Transverse colon (tissue), 4 donors: ENCODE results near the gene CDH6. TPM values are rescaled to one million over a fixed set of nuclear protein-coding genes. Genes with fewer than 3 reads are reported as not detected.

ENCODE experiments used
- DNase-seq: peaks from one replicate; pipeline ENCODE4 v3.0.0-alpha.2; 2019
- H3K27ac ChIP-seq, 4 donors: fragments of 200-600 bp; sonication (generic); 2 replicates each; pipeline ENCODE4 v1.5.1; 2016 to 2018; ENCODE audit warnings: inconsistent platforms in 4 of 4
- H3K27me3 ChIP-seq: fragments of 200-600 bp; sonication (generic); 2 replicates; pipeline ENCODE4 v1.5.1; 2017; ENCODE audit warnings: inconsistent platforms
- H3K36me3 ChIP-seq, 4 donors: fragments of 200-600 bp; sonication (generic); 2 replicates each; pipeline ENCODE4 v1.5.1; 2017 to 2019; ENCODE audit warnings: inconsistent platforms in 4 of 4
- H3K4me1 ChIP-seq, 4 donors: fragments of 200-600 bp; sonication (generic); 2 replicates each; pipeline ENCODE4 v1.5.1; 2017 to 2020; ENCODE audit warnings: inconsistent platforms in 4 of 4
- H3K4me3 ChIP-seq, 4 donors: fragments of 200-600 bp; sonication (generic); 1 replicate in 1 of 4; 2 replicates in 3 of 4; pipeline versions ENCODE4 v1.5.1 to v1.6.1; 2017 to 2019; ENCODE audit warnings: inconsistent platforms in 4 of 4
- H3K9me3 ChIP-seq, 2 donors: fragments of 200-600 bp; sonication (generic); 2 replicates each; pipeline ENCODE4 v1.5.1; 2017 to 2019; ENCODE audit warnings: inconsistent platforms in 2 of 2
- EP300 ChIP-seq: sonication (generic); formaldehyde crosslinking; IDR thresholded peaks from one replicate; pipeline ENCODE4 v1.6.1; 2017; ENCODE audit warnings: antibody characterized with exemption, low read depth
- POLR2A ChIP-seq: fragments of 450-650 bp; IDR thresholded peaks from one replicate; pipeline ENCODE4 v1.6.1; 2016; ENCODE audit warnings: antibody characterized with exemption, mild to moderate bottlenecking, moderate library complexity
- POLR2AphosphoS5 ChIP-seq, 3 donors: sonication (generic); formaldehyde crosslinking; IDR thresholded peaks; one replicate each; pipeline ENCODE4 v1.6.1; 2016; ENCODE audit warnings: antibody characterized with exemption in 3 of 3
- WGBS, 2 donors: methylation state at CpG; one replicate each; pipeline ENCODE4 v1.1.5; 2018; ENCODE audit warnings: low coverage in 1 of 2; 5-methylcytosine and 5-hydroxymethylcytosine counted together
- in situ Hi-C, 4 donors: fragments of 200-750 bp; cut with MboI; loops; one replicate each; pipeline versions ENCODE4 v1.15.0 to v1.15.1; 2017; ENCODE audit warnings: low sequenced_read_pairs in 3 of 4, low pct_ligation_motif_present in 1 of 4, low pct_unique_long_range_greater_than_20kb in 1 of 4
- intact Hi-C: fragments of 100-400 bp; cut with DNase I; formaldehyde crosslinking; loops from one replicate; pipeline ENCODE4 v1.15.1; 2023; ENCODE audit warnings: low total_unique reads
- total RNA-seq, 4 donors: library from RNA; depleted of rRNA; stranded (reverse); fragments of >200 nt; gene quantifications; one replicate each; pipeline ENCODE4 v1.1.0, GENCODE V29; 2016
- TF ChIP-seq, protein P1 (sequence below), 5 experiments: fragments of 200-600 bp in 3 of 5; fragments of 450-650 bp in 2 of 5; sonication (generic) in 3 of 5; IDR thresholded peaks; 1 replicate in 2 of 5; 2 replicates in 3 of 5; pipeline ENCODE4 v1.5.1; 2016 to 2017; ENCODE audit warnings: antibody characterized with exemption in 5 of 5, inconsistent platforms in 3 of 5, mild to moderate bottlenecking in 2 of 5, moderate library complexity in 1 of 5

CDH6 gene
- total RNA-seq, 4 donors from 2014 or later = 0.60 to 1.2 (median 0.93) TPM

- Histone ChIP-seq H3K4me1 (no peaks in the 10 kb centered on the region), H3K4me3 (no peak overlapping the region), H3K9me3 (no peaks in the 10 kb centered on the region), H3K27me3 (no peaks in the 10 kb centered on the region), H3K27ac (no peak overlapping the region), H3K36me3 (no peaks in the 10 kb centered on the region)
- DNase-seq = no peak
- TF ChIP-seq EP300 (no peak), POLR2AphosphoS5 (IDR thresholded peaks at IDR 0.05) (no peak), POLR2A (no peak)
- TF ChIP-seq, protein P1, sequence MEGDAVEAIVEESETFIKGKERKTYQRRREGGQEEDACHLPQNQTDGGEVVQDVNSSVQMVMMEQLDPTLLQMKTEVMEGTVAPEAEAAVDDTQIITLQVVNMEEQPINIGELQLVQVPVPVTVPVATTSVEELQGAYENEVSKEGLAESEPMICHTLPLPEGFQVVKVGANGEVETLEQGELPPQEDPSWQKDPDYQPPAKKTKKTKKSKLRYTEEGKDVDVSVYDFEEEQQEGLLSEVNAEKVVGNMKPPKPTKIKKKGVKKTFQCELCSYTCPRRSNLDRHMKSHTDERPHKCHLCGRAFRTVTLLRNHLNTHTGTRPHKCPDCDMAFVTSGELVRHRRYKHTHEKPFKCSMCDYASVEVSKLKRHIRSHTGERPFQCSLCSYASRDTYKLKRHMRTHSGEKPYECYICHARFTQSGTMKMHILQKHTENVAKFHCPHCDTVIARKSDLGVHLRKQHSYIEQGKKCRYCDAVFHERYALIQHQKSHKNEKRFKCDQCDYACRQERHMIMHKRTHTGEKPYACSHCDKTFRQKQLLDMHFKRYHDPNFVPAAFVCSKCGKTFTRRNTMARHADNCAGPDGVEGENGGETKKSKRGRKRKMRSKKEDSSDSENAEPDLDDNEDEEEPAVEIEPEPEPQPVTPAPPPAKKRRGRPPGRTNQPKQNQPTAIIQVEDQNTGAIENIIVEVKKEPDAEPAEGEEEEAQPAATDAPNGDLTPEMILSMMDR (IDR thresholded peaks at IDR 0.05) = no peak
- in situ Hi-C loops (no loop called here), intact Hi-C loops (no loop called here)
- WGBS, 2 donors = 81 to 82% methylated on average over 7 of the region's 7 CpGs
Observed at GRCh38 chr5:31169379-31169778, 24.1 kb upstream of the CDH6 start.

GRCh38 chr5:31172881-31173280, 20.6 kb upstream of the CDH6 start:
- H3K36me3 ChIP-seq = no peaks in the 10 kb centered on the region
- no peak overlapping the region for H3K4me3 ChIP-seq
- H3K27ac ChIP-seq = no peak overlapping the region
- H3K4me1 ChIP-seq = no peaks in the 10 kb centered on the region
- DNase-seq = no peak
- TF ChIP-seq POLR2A = no peak
- TF ChIP-seq EP300 = no peak
- TF ChIP-seq, protein P1 (IDR thresholded peaks at IDR 0.05) = no peak
- no peak for TF ChIP-seq POLR2AphosphoS5 (IDR thresholded peaks at IDR 0.05)
- no peaks in the 10 kb centered on the region for H3K27me3 ChIP-seq
- H3K9me3 ChIP-seq = no peaks in the 10 kb centered on the region
- in situ Hi-C loops (no loop called here), intact Hi-C loops (no loop called here)

DNA sequence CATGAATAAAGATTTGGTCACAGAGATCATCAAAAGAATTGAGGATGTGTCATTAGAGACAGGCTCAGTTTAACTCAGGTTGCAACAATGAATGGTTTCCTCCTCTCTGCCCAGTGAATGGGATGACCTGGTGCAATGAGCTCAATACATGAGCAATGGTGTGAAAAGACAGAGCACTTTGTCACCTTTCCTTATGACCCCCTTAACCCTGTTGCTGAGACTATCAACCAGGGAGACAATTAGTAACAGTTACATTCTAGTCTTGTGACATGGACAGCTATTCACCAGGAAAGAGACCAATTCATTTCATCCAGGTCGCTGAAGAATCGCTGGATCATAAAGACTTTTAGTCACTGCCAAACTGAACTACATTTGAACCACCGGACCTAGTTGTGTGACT, 19.9 kb upstream of the CDH6 start:
- Histone ChIP-seq H3K9me3 (no peaks in the 10 kb centered on the region), H3K4me1 (no peaks in the 10 kb centered on the region), H3K27me3 (no peaks in the 10 kb centered on the region), H3K4me3 (no peak overlapping the region), H3K27ac (no peak overlapping the region), H3K36me3 (no peaks in the 10 kb centered on the region)
- intact Hi-C loops (no loop called here), in situ Hi-C loops (no loop called here)
- WGBS, 2 donors = 93 to 100% methylated on average over 1 to 3 of the region's 3 CpGs
- TF ChIP-seq, protein P1 (IDR thresholded peaks at IDR 0.05) = no peak
- TF ChIP-seq POLR2A (no peak), POLR2AphosphoS5 (IDR thresholded peaks at IDR 0.05) (no peak), EP300 (no peak)
- no peak for DNase-seq

DNA sequence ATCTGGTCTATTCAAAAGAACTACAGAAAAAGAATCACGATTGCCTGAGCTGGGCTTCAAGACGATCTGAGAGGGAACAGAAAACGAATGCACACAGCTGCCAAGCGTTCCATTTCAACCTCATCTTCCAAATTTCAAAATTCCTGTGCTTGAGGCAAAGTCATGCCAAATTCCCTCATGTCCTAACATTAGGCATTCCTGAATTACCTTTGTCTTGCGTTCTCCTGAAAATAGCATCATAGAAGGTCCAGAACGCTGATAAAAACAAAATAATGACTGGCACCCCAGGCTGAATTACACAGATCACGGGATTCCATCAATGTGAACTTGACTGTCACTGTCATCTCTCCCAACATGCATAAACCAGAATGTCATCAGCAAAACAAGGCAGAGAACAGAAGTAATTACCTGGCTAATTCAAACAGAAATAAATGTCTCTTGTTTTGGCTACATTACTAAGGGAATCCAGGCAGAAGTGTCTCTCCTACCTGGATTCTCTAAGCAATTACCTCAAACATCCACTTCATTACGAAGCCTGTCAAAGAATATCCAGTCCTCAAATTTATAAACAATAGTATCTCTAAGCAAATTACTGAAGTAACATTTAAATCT, 12.0 kb upstream of the CDH6 start:
- TF ChIP-seq POLR2AphosphoS5 (IDR thresholded peaks at IDR 0.05) (no peak), POLR2A (no peak), EP300 (no peak)
- TF ChIP-seq, protein P1 (IDR thresholded peaks at IDR 0.05) = no peak
- no peak for DNase-seq
- WGBS, 2 donors = 84 to 92% methylated on average over 8 of the region's 8 CpGs
- Histone ChIP-seq H3K4me1 (no peaks in the 10 kb centered on the region), H3K36me3 (no peaks in the 10 kb centered on the region), H3K27ac (no peak overlapping the region), H3K4me3 (no peak overlapping the region), H3K9me3 (no peaks in the 10 kb centered on the region), H3K27me3 (no peaks in the 10 kb centered on the region)
- intact Hi-C loops = no loop called here
- in situ Hi-C loops = no loop called here
